ENCODE results near the gene NSUN7.

Gene NSUN7

GRCh38 chr4:40822420-40823166, 72.8 kb downstream of the NSUN7 start:
- DNase-seq, result no peak

- no peak for DNase-seq
Observed at GRCh38 chr4:40825014-40825838, 75.5 kb downstream of the NSUN7 start.

GRCh38 chr4:40826821-40827220, 77.1 kb downstream of the NSUN7 start:
- no peak for DNase-seq

- no peak for DNase-seq
Observed at GRCh38 chr4:40827758-40828157, 78.0 kb downstream of the NSUN7 start.

DNA sequence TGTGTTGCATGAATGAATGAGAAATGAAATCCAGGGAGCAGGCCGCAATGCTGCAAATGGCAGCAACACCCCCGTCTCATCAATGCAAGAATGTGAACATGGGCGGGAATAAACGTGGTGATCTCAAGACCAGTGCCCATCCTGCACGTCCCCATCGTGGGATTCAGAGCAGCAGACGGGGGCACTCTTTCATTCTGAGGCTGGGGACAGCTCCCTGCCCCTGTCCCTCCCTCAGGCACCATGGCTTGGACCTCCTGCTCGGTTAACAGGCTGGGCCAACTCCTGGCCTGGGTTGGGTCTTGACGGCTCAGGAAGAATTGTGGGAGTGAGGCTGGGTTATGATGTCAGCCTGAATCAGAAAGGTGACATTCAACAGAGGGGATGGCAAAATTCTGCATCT, 78.9 kb downstream of the NSUN7 start:
- DNase-seq, result no peak

DNA sequence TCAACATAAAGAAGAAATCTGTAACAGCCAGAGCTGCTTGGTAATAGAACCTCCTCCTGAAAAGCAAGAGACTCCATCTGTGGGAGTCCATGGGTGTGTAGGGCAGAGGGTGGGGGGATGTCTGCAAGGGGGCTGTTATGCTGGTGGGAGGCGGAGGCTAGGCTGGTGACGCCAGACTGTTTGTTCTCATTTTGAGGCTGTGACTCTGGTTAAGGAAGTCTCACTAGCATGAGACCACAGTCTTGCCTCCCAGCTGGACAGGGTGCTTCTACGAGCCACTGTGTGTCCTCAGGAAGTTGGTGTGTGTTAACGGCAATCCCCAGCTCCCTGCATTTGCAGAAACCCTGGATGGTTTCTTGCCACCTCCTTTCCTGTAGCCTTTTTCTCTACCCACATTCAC, 79.8 kb downstream of the NSUN7 start:
- DNase-seq, result no peak

GRCh38 chr4:40831146-40831907, 81.6 kb downstream of the NSUN7 start:
- no peak for DNase-seq

DNA sequence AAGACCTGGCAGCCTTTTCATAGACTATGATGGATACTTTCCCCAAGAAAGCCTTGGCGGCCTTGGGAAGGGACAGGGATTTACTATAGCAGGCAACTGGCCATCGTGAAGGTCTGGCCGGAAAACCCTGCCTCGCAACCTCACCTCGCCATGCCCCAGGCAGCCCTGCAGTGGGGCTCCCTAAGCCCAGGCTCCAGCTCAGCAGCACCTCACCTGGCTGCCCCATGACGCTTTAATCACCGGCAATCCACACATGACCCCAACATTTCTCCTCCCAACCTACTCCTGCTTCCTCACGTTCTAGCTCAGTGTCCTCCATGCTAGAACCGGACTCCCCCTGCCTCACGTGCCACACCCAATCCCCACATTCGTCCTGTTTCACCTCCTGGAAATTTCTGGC, 82.4 kb downstream of the NSUN7 start:
- DNase-seq, result no peak

DNA sequence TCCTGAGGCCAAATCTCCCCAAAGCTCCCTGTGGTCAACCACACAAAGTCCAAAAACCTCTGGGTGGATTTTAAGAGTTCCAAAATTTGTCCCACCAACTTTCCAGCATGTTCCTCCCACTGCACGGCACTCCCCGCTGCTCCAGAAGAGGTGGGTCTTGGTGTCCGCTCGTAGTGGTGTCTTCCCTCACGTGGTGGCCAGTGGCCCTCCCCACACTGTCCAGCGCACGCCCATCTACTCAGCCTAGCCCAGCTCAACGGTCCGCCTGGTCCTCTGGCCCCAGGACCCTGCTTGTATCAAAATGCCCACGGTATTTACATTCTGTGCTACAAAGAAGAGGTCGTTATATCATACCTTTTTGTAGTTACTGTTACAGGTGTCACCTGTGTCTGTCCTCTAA, 83.5 kb downstream of the NSUN7 start:
- no peak for DNase-seq

DNA sequence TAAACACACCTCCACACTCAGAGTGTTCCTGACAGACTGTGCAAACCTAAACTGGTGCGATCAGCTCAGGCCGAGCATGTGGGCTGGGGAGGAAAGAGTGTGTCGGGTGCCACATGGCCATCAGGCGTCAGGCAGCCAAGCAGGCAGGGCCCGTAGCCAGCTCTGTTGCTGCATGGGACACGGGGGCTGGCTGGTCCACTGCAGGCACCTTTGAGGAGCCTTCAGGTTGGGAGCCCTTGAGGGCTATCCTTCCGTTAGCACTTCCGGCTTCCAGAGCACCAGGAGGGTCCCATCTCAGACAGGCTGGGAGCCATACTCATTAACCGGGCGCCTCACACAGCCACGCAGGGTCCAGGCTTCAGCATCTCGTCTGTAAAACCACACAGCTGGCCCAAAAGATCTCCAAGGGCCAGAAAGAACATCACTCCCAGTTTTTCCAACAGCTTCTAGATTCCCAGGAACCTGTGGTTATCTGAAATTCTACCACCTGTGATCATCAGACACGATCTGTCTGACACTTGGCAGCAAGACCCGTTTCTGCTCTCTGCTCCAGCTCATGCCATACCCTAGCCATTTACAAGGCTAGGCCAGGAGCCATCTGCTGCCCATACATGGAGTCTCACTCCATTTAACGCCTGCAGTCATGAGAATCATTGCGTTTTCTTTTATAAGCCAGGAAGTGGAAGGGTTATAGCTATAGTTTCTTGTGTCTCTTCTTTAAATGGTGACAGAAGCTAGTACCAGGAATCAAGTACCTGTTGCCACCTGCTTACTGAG, 87.5 kb downstream of the NSUN7 start:
- no peak for DNase-seq

DNA sequence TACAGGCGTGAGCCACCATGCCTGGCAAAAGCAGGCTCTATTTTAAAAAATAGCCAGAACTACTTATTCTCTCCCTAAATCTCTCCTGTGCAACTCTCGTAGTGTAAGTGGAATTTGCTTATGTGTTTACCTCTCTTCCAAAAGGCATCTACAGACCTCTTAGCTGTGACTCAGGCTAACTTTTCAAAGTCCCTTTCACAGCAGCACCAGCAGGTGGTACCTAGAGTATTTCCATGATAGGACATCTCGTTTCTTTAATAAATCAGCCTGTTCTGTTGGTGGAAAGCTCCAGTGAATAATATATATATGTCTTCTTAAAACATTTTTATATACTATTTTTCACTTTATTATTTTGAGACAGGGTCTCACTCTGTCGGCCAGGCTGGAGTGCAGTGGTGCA, 89.0 kb downstream of the NSUN7 start:
- DNase-seq, result no peak

- no peak for DNase-seq
Observed at GRCh38 chr4:40840255-40840984, 90.7 kb downstream of the NSUN7 start.

DNA sequence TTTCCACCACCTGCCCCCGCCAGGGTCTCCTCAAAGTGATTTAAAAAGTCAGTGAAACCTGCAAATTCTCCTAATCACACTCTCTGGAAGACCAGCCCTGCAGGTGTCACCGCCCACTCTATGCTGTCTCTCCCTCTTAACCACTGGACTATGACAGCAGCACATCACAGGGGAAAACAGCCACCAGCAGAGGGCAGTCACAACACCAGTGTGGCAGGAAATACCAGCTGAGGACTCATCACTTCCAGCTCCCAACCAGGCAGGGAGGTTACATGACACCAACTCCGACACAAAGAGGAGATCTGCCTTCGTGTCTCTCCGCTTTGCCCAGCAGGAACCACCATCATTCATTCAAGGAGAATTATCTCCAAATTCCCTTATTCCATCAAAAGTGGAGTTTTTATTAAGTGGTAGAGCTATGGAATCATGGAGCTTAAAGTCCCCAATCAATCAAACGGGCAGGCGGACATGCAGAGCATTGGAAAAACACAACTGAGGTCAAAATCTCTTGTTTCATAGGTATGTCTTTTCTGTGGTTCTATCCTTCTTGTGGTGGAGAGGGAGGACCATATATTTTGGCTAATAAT, 91.3 kb downstream of the NSUN7 start:
- peak; percentile 85 for DNase-seq

GRCh38 chr4:40842318-40842717, 92.6 kb downstream of the NSUN7 start:
- DNase-seq, result no peak

- DNase-seq, result no peak
Observed at GRCh38 chr4:40842725-40843423, 93.1 kb downstream of the NSUN7 start.

DNA sequence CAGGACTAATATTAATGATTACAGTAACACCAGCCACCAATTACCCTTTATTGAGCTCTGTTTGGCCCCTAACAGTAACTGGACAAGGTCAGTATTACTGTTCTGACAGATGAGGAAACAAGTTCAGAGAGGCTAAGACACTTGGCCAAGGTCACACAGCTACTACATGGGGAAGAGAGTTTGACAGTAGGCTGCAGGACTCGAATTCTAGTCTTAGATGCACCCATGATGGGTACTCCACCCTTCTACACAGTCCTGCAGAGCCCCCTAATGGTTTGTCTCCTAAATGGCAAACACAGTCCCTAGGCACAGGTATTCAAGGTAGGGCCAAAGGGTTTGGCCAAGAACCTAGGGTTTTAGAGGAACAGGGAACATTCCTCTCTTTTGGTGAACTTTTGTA, 93.9 kb downstream of the NSUN7 start:
- DNase-seq, result peak; percentile 42

DNA sequence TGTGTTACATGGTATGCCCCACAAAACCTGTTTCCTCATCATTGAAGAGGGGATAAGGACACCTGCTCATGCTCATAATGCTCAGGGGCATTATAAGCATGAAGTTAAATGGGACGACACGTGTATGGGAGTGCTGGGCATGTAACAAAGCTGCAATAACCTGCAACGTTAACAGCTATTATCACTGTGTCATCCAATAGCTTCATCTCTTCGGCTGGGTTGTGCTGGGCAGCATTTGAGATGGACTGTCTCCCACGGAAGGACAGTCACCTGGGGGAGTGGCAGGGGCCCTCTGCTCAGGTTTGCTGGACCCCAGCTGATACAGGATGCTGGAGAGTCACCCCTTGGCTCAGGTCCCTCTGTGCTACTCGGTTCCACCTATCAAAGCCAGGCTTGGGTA, 94.5 kb downstream of the NSUN7 start:
- DNase-seq, result no peak

GRCh38 chr4:40845154-40845835, 95.5 kb downstream of the NSUN7 start:
- DNase-seq, result no peak

DNA sequence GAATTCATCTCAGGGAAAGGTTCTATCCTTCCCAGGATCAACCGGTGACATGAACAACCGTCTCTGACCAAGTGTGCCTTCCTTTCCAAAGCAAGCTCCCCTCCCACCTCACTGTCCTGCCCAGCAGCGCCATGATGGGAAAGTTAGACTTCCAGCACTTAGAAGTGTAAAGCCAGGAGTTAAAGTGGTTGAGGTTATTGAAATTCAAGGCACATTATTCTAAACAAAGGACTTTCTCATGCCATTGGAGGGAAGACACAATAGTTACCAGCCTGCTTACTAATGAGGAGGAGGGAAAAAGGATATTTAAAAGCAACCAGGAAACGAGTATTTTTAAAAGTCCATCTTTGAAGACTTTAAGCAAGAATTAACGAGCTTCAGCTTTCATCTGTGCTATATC, 96.8 kb downstream of the NSUN7 start:
- DNase-seq, result no peak

DNA sequence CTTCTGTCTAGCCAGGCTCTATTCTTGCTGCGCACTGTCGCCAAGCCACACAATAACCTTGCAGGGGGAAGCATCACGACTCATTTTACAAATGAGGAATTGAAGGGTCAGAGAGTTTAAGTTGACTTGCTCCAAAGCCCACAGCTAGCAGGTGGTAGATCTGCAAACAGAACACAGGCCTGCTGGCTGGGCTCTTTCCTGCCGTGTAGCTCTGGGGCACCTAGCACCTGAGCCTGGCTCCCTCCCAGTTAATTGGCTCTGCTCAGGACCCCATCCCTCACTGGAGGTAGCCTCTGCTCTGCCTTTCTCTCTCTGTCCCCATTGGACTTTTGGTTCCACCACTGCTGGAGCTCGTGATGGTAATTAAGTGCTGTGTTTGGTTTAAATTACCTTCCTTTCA, 98.5 kb downstream of the NSUN7 start:
- no peak for DNase-seq

DNA sequence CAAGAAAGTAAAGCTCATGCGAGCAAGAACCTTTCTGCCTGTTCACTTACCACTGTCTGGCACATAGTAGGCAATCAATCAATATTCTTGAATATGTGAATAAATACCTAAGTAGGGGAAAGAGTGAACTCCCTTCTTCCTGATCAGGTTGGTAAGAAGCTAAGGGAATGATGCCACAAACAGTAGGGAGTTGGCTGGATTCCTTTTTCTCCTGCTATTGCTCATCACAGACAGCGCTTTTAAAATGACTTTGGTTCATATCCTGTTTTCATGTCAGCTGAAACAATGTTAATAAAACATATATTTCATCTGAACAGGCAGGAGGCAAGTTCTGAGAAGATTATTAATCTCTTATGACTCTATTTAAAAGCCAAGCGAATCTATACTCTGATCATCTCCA, 99.2 kb downstream of the NSUN7 start:
- DNase-seq, result no peak
